Central memory CD8-positive, alpha-beta T cell (primary cell): Measurements from ENCODE around the gene TRIM17.

Source experiments
- ATAC-seq: fragments of 150-1000 bp; cut with Tn5 transposase; replicated peaks from 2 replicates; pipeline ENCODE4 v1.10.0; 2022; ENCODE audit warnings: mild to moderate bottlenecking, moderate FRiP score, moderate number of reproducible peaks; ENCODE audit not compliant: poor library complexity, severe bottlenecking; ENCODE audit errors: extremely low read depth
- DNase-seq, 2 donors: peaks; one replicate each; pipeline ENCODE4 v3.0.0; 2021; ENCODE audit warnings: low spot score in 2 of 2
- H3K27ac Mint-ChIP-seq: one replicate; pipeline ENCODE4 v1.8.0; 2022; ENCODE audit warnings: low read depth, mild to moderate bottlenecking, moderate library complexity, mixed read lengths
- H3K27me3 Mint-ChIP-seq: one replicate; pipeline ENCODE4 v1.8.0; 2022; ENCODE audit warnings: mixed read lengths
- H3K36me3 Mint-ChIP-seq: one replicate; pipeline ENCODE4 v1.8.0; 2022; ENCODE audit warnings: mild to moderate bottlenecking, moderate library complexity, mixed read lengths; ENCODE audit not compliant: insufficient read depth
- H3K4me1 Mint-ChIP-seq: one replicate; pipeline ENCODE4 v1.8.0; 2022; ENCODE audit warnings: mixed read lengths
- H3K4me3 Mint-ChIP-seq: one replicate; pipeline ENCODE4 v1.8.0; 2022; ENCODE audit warnings: mild to moderate bottlenecking, moderate library complexity, mixed read lengths
- H3K9me3 Mint-ChIP-seq: one replicate; pipeline ENCODE4 v1.8.0; 2022; ENCODE audit warnings: mixed read lengths

Gene TRIM17, protein sequence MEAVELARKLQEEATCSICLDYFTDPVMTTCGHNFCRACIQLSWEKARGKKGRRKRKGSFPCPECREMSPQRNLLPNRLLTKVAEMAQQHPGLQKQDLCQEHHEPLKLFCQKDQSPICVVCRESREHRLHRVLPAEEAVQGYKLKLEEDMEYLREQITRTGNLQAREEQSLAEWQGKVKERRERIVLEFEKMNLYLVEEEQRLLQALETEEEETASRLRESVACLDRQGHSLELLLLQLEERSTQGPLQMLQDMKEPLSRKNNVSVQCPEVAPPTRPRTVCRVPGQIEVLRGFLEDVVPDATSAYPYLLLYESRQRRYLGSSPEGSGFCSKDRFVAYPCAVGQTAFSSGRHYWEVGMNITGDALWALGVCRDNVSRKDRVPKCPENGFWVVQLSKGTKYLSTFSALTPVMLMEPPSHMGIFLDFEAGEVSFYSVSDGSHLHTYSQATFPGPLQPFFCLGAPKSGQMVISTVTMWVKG

DNA sequence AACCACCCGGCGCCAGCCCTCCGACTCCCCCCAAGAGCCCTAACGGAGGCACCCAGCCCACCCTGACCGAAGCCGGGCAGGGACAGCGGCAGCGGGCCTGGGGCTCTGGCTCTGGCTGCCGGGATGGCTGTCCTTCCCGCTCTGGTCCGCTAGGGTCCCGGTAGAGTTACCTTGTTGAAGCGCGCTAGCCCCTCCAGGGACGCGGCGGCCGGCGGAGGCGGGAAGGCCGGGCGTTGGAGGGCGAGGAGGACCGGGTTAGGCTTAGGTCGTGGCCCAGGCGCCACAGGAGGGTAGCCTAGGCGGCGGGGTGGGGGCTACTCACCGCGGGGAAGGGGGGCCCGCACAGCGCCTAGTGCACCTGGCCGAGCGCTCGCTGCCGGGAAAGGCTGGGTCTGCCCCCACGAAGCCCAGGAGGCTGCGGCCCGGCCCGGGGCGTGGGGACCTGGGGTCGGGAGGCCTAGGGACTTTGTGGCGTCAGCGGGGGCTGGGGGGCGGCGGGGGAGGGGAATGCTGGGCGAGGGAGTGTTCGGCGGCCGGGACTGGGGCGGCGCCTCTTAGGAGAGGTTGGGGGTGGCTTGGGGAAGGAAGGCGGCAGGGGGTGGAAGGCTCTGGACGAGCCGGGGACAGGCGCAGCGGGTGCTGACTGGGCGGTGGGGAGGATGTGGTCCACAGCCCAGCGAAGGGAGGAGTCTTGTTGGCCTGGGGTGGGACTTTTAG, at the start of gene TRIM17:
TSS of gene TRIM17 (minus strand) at position 645 of the 717 bp plus-strand sequence. CDS start 1,789 bp downstream, outside the sequence.
- DNase-seq: no peak
- Mint-ChIP-seq H3K4me1 (peaks cover 17% of the 10 kb centered on the region), H3K27me3 (peaks cover 18% of the 10 kb centered on the region), H3K9me3 (no peaks in the 10 kb centered on the region), H3K36me3 (no peaks in the 10 kb centered on the region), H3K27ac (peak within 1 kb of the TSS; percentile 68), H3K4me3 (peak within 1 kb of the TSS; percentile 83)
- peak; percentile 67 for ATAC-seq

GRCh38 chr1:228465571-228466146, 49.0 kb upstream of the TRIM17 start:
- H3K27me3 Mint-ChIP-seq: no peaks in the 10 kb centered on the region
- no peak for ATAC-seq
- peaks cover 2% of the 10 kb centered on the region for H3K36me3 Mint-ChIP-seq
- peak overlapping the region; percentile 80 for H3K4me3 Mint-ChIP-seq
- DNase-seq: no peak
- H3K27ac Mint-ChIP-seq: no peak overlapping the region
- H3K9me3 Mint-ChIP-seq: no peaks in the 10 kb centered on the region
- H3K4me1 Mint-ChIP-seq: peaks cover 37% of the 10 kb centered on the region

DNA sequence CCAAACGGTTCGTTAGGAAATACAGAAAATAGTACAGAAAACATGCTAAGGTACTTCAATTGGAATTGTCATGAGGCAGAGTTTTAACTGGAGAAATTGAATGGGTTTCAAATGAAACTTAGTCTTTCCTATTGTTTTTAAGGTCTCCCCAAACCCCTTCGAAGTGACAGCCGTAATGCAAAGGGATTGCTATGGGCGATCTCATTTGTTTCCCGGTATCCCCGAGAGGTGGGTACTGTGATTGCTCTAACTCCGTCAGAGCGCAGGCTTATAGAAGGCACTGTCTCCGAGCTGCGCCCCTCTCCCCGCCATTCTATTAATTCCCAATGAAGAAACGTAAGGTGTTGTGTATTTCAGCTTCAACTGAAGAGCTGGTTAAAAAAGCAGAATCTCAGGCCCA, 48.5 kb upstream of the TRIM17 start:
- Mint-ChIP-seq H3K4me3 (peak overlapping the region; percentile 80), H3K27ac (peak overlapping the region; percentile 50), H3K4me1 (peaks cover 37% of the 10 kb centered on the region), H3K36me3 (peaks cover 2% of the 10 kb centered on the region), H3K9me3 (no peaks in the 10 kb centered on the region), H3K27me3 (no peaks in the 10 kb centered on the region)
- no peak for ATAC-seq
- DNase-seq: no peak

DNA sequence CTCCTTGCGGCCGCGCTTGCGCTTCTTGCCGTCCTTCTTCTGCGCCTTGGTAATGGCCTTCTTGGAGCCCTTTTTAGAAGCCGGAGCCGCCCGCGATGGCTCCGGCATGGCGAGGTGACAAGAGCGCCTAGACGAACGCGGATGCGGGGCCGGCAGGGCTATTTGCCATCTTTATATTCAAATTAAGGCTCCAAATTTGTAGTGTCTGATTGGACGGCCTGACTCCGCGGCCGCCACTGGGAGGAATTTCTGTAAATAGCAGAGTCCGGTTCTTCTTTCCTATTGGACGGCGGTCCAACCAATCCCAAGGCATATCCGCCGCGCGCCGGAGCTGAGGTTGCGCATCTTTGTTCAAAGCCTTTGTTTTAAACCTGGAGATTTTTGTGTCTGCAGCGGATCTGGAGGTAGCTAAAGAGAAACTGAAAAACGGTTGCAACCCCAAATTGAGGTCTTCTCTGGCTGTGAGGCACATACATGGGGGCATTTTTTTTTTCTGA, 47.9 kb upstream of the TRIM17 start:
- no peaks in the 10 kb centered on the region for H3K27me3 Mint-ChIP-seq
- H3K9me3 Mint-ChIP-seq: no peaks in the 10 kb centered on the region
- DNase-seq (peak; percentile 71 to 82), ATAC-seq (peak; percentile 93)
- H3K27ac Mint-ChIP-seq: peak overlapping the region; percentile 50
- H3K4me1 Mint-ChIP-seq: peaks cover 37% of the 10 kb centered on the region
- H3K4me3 Mint-ChIP-seq: peak overlapping the region; percentile 80
- H3K36me3 Mint-ChIP-seq: peaks cover 2% of the 10 kb centered on the region

- DNase-seq (peak in 1 of 2 donors; percentile 21), ATAC-seq (peak; percentile 31)
- peaks cover 37% of the 10 kb centered on the region for H3K4me1 Mint-ChIP-seq
- peak overlapping the region; percentile 50 for H3K27ac Mint-ChIP-seq
- peak overlapping the region; percentile 80 for H3K4me3 Mint-ChIP-seq
- H3K36me3 Mint-ChIP-seq: peaks cover 6% of the 10 kb centered on the region
- no peaks in the 10 kb centered on the region for H3K9me3 Mint-ChIP-seq
- no peaks in the 10 kb centered on the region for H3K27me3 Mint-ChIP-seq
These were observed 47.1 kb upstream of the TRIM17 start for GRCh38 chr1:228463559-228464455.

DNA sequence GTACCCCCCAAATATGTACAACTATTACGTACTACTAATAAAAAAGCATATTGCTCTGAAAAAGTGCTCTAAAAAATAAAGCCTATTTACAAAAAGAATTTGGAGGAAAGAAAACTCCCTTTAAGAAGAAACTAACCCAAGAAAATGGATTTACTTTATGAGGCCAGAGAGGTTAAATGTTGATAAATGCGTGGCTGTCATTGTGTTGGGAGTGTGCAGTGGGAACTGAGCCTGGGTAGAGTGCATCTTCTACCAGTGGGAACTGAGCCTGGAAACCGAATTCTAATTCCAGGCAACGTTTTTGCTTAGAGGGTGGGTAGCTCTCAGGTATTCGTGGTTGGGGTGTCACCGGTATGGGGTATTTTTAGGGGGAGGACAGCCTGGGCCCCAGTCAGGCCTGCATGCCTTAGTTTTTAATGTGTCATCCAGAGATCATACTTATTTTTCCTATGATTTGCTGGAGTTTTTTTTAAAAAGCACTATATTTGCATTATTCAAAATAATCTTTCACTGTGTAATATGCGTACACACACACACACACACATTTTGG, 46.4 kb upstream of the TRIM17 start:
- H3K4me3 Mint-ChIP-seq: peak overlapping the region; percentile 80
- peaks cover 13% of the 10 kb centered on the region for H3K36me3 Mint-ChIP-seq
- ATAC-seq: no peak
- no peak for DNase-seq
- H3K9me3 Mint-ChIP-seq: no peaks in the 10 kb centered on the region
- H3K4me1 Mint-ChIP-seq: peaks cover 43% of the 10 kb centered on the region
- H3K27ac Mint-ChIP-seq: no peak overlapping the region
- no peaks in the 10 kb centered on the region for H3K27me3 Mint-ChIP-seq

DNA sequence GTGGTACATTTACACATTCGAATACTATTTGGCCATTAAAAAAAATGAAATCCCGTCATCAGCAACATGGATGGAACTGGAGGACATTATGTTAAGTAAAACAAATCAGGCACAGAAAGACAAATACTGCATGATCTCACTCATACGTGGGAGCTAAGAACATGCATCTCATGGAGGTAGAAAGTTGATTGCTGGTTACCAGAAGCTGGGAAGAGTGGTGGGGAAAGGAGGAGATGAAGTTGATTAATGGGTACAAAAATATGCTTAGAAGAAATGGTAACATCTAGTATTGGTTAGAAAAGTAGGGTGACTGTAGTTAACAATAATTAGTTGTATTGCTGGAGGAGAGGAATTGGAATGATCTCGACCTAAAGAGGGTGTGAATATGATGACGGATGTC, 45.9 kb upstream of the TRIM17 start:
- no peak for ATAC-seq
- Mint-ChIP-seq H3K4me3 (peak overlapping the region; percentile 80), H3K4me1 (peaks cover 48% of the 10 kb centered on the region), H3K27ac (no peak overlapping the region), H3K9me3 (no peaks in the 10 kb centered on the region), H3K36me3 (peaks cover 18% of the 10 kb centered on the region), H3K27me3 (no peaks in the 10 kb centered on the region)
- no peak for DNase-seq

GRCh38 chr1:228460821-228461220, 44.2 kb upstream of the TRIM17 start:
- peaks cover 22% of the 10 kb centered on the region for H3K36me3 Mint-ChIP-seq
- peaks cover 62% of the 10 kb centered on the region for H3K4me1 Mint-ChIP-seq

DNA sequence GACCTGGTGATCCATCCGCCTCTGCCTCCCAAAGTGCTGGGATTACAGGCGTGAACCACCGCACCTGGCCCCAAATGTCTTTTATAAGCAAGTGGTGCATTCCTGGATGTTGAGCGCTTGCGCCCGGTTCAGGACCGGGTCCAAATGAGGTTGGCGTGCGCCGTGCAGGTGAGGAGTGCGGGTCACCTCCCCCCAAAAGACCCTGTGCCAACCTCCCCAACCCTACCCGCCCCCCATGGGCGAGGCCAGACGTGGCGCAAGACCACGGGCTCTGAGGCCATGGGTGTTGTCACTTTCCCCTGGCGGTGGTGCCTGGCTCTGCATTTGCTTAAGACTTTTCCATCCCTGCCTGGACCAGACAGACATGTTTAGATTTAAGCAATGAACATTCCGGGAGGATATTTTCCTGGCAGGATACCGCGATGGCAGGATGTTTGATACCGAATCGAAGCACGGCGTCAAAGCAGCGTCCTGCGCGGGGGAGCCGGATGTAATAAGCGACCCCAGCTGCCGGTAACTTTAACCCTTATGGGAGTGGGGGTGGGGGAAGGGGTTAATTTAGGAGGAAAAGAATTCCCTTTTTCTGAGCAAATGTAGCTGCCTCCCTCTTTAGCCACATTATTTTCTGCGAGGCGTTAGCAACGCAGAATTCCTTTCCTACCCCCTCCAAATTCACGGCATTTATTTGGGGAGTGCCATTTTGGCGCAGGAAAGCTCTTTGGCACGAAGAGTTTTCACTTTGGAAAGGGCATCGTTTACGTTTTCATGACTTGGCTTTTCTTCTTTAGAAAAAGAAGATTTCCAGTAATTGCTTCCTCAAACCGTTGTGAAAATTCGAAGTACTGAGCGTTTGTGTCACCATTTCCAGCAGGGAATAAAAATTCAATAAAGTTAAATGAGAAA, 42.7 kb upstream of the TRIM17 start:
- peak overlapping the region; percentile 94 for H3K4me3 Mint-ChIP-seq
- peaks cover 20% of the 10 kb centered on the region for H3K36me3 Mint-ChIP-seq
- ATAC-seq (no peak), DNase-seq (peak; percentile 31 to 37)
- peaks cover 47% of the 10 kb centered on the region for H3K4me1 Mint-ChIP-seq
- H3K9me3 Mint-ChIP-seq: no peaks in the 10 kb centered on the region
- no peaks in the 10 kb centered on the region for H3K27me3 Mint-ChIP-seq
- peak overlapping the region; percentile 99 for H3K27ac Mint-ChIP-seq

More at GRCh38 chr1:228460821-228461220, 44.2 kb upstream of the TRIM17 start:
- DNase-seq (no peak), ATAC-seq (no peak)
- Mint-ChIP-seq H3K4me3 (peak overlapping the region; percentile 59), H3K27ac (peak overlapping the region; percentile 50), H3K27me3 (no peaks in the 10 kb centered on the region), H3K9me3 (no peaks in the 10 kb centered on the region)

DNA sequence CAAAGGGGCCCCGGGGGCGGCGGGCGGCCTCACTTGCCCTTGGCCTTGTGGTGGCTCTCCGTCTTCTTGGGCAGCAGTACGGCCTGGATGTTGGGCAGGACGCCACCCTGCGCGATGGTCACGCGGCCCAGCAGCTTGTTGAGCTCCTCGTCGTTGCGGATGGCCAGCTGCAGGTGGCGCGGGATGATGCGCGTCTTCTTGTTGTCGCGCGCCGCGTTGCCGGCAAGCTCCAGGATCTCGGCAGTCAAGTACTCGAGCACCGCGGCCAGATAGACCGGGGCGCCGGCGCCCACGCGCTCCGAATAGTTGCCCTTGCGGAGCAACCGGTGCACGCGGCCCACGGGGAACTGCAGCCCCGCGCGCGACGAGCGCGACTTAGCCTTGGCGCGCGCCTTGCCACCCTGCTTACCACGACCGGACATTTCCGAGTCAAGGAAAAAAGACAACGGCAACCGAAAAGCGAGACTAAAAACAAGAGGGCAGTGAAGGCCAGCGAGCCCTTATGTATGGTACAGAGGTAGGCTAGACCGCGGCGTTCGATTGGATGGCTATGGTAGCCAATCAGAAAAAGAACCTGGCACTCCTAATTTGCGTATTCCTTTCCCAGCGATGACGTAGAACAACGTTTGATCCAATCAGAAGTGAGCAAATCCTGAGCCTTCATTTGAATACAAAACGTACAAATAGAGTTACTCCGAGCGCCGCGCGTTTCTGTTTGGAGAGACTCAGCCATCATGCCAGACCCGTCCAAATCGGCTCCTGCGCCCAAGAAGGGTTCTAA, 40.9 kb upstream of the TRIM17 start:
- peak overlapping the region; percentile 94 for H3K4me3 Mint-ChIP-seq
- peak; percentile 74 to 89 for DNase-seq
- H3K9me3 Mint-ChIP-seq: no peaks in the 10 kb centered on the region
- peak overlapping the region; percentile 99 for H3K27ac Mint-ChIP-seq
- H3K27me3 Mint-ChIP-seq: no peaks in the 10 kb centered on the region
- peaks cover 34% of the 10 kb centered on the region for H3K4me1 Mint-ChIP-seq
- peaks cover 21% of the 10 kb centered on the region for H3K36me3 Mint-ChIP-seq
- peak; percentile 85 for ATAC-seq
